Cardiac fibroblast (primary cell): ENCODE measurements around the gene NDUFS8.

Experiments used
- DNase-seq, 2 donors: peaks; one replicate each; pipeline versions ENCODE4 v3.0.0 to v3.0.0-alpha.2; 2010; ENCODE audit warnings: low read depth in 2 of 2
- H3K4me3 ChIP-seq, 2 donors: replicated peaks in 1 of 2; 1 replicate in 1 of 2; 2 replicates in 1 of 2; pipeline ENCODE4 v1.5.1; 2011; ENCODE audit warnings: low read depth in 2 of 2, low read length in 2 of 2, mild to moderate bottlenecking in 2 of 2, moderate library complexity in 1 of 2
- CTCF ChIP-seq: IDR thresholded peaks from one replicate; pipeline ENCODE4 v1.5.1; 2011; ENCODE audit warnings: low read depth, mild to moderate bottlenecking, low read length, inconsistent platforms

The NDUFS8 gene

GRCh38 chr11:68074584-68075352, 44.3 kb downstream of the NDUFS8 start:
- TF ChIP-seq CTCF, result no peak
- no peak overlapping the region for H3K4me3 ChIP-seq
- no peak for DNase-seq

GRCh38 chr11:68076371-68077042, 46.0 kb downstream of the NDUFS8 start:
- DNase-seq, result no peak
- TF ChIP-seq CTCF, result no peak
- H3K4me3 ChIP-seq, result no peak overlapping the region

- H3K4me3 ChIP-seq, result no peak overlapping the region
- no peak for DNase-seq
- no peak for TF ChIP-seq CTCF
These were observed 47.4 kb downstream of the NDUFS8 start for GRCh38 chr11:68077617-68078582.

GRCh38 chr11:68080860-68081259, 50.4 kb downstream of the NDUFS8 start:
- no peak overlapping the region for H3K4me3 ChIP-seq
- no peak for DNase-seq
- TF ChIP-seq CTCF, result no peak

- no peak for DNase-seq
- TF ChIP-seq CTCF, result no peak
- no peak overlapping the region for H3K4me3 ChIP-seq
These were observed 51.2 kb downstream of the NDUFS8 start for GRCh38 chr11:68081691-68082090.

- TF ChIP-seq CTCF, result no peak
- no peak overlapping the region for H3K4me3 ChIP-seq
- no peak for DNase-seq
These were observed 52.0 kb downstream of the NDUFS8 start for GRCh38 chr11:68082481-68082880.
